ENCODE measurements around the gene ALOX5.
"Not testable (repeated sequence)": the region's sequence is repeated elsewhere in the genome, so short reads cannot be mapped to it uniquely, and the experiment has no call there.

DNA sequence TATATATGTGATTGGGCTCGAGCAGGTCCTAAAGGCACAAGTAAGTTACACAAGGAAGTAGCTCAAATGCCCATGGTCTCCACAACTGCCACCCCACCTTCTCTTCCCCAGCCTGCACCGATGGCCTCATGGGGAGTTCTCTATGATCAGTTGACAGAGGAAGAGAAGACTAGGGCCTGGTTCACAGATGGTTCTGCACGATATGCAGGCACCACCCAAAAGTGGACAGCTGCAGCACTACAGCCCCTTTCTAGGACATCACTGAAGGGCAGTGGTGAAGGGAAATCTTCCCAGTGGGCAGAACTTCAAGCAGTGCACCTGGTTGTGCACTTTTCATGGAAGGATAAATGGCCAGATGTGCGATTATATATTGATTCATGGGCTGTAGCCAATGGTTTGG is 33.6 kb upstream of the ALOX5 start:
- TF ChIP-seq TAF1 (conservative IDR thresholded peaks at IDR 0.05); CTCF (IDR thresholded peaks at IDR 0.05; ENCODE audit: low read depth, low read length, missing input control); RAD21 (IDR thresholded peaks at IDR 0.05); SP1 (IDR thresholded peaks at IDR 0.05); GABPA (IDR thresholded peaks at IDR 0.05 in 1 of 2, conservative IDR thresholded peaks at IDR 0.05 in 1 of 2); EGR1 (IDR thresholded peaks at IDR 0.05; ENCODE audit: low read depth in 2 of 2); RXRA (IDR thresholded peaks at IDR 0.05); NR2F2 (IDR thresholded peaks at IDR 0.05); HNF4A (conservative IDR thresholded peaks at IDR 0.05); JUND (IDR thresholded peaks at IDR 0.05): not testable (repeated sequence)
- TF ChIP-seq, protein P1, sequence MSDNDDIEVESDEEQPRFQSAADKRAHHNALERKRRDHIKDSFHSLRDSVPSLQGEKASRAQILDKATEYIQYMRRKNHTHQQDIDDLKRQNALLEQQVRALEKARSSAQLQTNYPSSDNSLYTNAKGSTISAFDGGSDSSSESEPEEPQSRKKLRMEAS (IDR thresholded peaks at IDR 0.05), result not testable (repeated sequence)
- TF ChIP-seq, protein P2, sequence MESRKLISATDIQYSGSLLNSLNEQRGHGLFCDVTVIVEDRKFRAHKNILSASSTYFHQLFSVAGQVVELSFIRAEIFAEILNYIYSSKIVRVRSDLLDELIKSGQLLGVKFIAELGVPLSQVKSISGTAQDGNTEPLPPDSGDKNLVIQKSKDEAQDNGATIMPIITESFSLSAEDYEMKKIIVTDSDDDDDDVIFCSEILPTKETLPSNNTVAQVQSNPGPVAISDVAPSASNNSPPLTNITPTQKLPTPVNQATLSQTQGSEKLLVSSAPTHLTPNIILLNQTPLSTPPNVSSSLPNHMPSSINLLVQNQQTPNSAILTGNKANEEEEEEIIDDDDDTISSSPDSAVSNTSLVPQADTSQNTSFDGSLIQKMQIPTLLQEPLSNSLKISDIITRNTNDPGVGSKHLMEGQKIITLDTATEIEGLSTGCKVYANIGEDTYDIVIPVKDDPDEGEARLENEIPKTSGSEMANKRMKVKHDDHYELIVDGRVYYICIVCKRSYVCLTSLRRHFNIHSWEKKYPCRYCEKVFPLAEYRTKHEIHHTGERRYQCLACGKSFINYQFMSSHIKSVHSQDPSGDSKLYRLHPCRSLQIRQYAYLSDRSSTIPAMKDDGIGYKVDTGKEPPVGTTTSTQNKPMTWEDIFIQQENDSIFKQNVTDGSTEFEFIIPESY (IDR thresholded peaks at IDR 0.05), result not testable (repeated sequence)
- TF ChIP-seq, protein P3, sequence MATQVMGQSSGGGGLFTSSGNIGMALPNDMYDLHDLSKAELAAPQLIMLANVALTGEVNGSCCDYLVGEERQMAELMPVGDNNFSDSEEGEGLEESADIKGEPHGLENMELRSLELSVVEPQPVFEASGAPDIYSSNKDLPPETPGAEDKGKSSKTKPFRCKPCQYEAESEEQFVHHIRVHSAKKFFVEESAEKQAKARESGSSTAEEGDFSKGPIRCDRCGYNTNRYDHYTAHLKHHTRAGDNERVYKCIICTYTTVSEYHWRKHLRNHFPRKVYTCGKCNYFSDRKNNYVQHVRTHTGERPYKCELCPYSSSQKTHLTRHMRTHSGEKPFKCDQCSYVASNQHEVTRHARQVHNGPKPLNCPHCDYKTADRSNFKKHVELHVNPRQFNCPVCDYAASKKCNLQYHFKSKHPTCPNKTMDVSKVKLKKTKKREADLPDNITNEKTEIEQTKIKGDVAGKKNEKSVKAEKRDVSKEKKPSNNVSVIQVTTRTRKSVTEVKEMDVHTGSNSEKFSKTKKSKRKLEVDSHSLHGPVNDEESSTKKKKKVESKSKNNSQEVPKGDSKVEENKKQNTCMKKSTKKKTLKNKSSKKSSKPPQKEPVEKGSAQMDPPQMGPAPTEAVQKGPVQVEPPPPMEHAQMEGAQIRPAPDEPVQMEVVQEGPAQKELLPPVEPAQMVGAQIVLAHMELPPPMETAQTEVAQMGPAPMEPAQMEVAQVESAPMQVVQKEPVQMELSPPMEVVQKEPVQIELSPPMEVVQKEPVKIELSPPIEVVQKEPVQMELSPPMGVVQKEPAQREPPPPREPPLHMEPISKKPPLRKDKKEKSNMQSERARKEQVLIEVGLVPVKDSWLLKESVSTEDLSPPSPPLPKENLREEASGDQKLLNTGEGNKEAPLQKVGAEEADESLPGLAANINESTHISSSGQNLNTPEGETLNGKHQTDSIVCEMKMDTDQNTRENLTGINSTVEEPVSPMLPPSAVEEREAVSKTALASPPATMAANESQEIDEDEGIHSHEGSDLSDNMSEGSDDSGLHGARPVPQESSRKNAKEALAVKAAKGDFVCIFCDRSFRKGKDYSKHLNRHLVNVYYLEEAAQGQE (IDR thresholded peaks at IDR 0.05), result not testable (repeated sequence)
